GM18858 (cell line): ENCODE measurements around the gene BMI1.

Experiments used
- ATAC-seq: cut with Tn5 transposase; IDR thresholded peaks from one replicate; pipeline ENCODE4 v1.9.1; 2021; ENCODE audit not compliant: unreplicated experiment

Gene BMI1

GRCh38 chr10:22319547-22319979 is 1.3 kb upstream of the BMI1 start:
- no peak for ATAC-seq

GRCh38 chr10:22319980-22320558 is 830 bp upstream of the BMI1 start:
- ATAC-seq: no peak

- ATAC-seq: no peak
Observed at GRCh38 chr10:22321156-22321923, 441 bp downstream of the BMI1 start.

GRCh38 chr10:22321924-22322640 is 1.2 kb downstream of the BMI1 start:
- no peak for ATAC-seq

- no peak for ATAC-seq
Observed at GRCh38 chr10:22322641-22323160, 1.8 kb downstream of the BMI1 start.

GRCh38 chr10:22323538-22324305 is 2.8 kb downstream of the BMI1 start:
- no peak for ATAC-seq

GRCh38 chr10:22324413-22324812 is 3.5 kb downstream of the BMI1 start:
- no peak for ATAC-seq

GRCh38 chr10:22324893-22325271 is 4.0 kb downstream of the BMI1 start:
- no peak for ATAC-seq

- peak; percentile 49 for ATAC-seq
Observed at GRCh38 chr10:22325272-22326144, 4.6 kb downstream of the BMI1 start.

GRCh38 chr10:22326145-22326702 is 5.3 kb downstream of the BMI1 start:
- ATAC-seq: no peak

- ATAC-seq: no peak
Observed at GRCh38 chr10:22329150-22329549, 8.3 kb downstream of the BMI1 start.

- no peak for ATAC-seq
Observed at GRCh38 chr10:22332116-22332692, 11.3 kb downstream of the BMI1 start.

- ATAC-seq: no peak
Observed at GRCh38 chr10:22333167-22333974, 12.5 kb downstream of the BMI1 start.

GRCh38 chr10:22333975-22334282 is 13.0 kb downstream of the BMI1 start:
- ATAC-seq: no peak

GRCh38 chr10:22334414-22335172 is 13.7 kb downstream of the BMI1 start:
- no peak for ATAC-seq

GRCh38 chr10:22335173-22335933 is 14.5 kb downstream of the BMI1 start:
- ATAC-seq: peak; percentile 42

- no peak for ATAC-seq
Observed at GRCh38 chr10:22338185-22338900, 17.4 kb downstream of the BMI1 start.
